Measurements from ENCODE around the gene CDKN1A. TPM values are rescaled to one million over a fixed set of nuclear protein-coding genes. Genes with fewer than 3 reads are reported as not detected.
A peak's percentile ranks its signal among the peaks of the same experiment; 100 is the strongest.

Gene CDKN1A
- total and polyA plus RNA-seq, 10 of the 15 experiments (the other 5 are each of a cell fraction or from before 2014, with no cell fraction given), result 25.2 to 637 (median 216) TPM

GRCh38 chr6:36666826-36667591, 11.5 kb upstream of the CDKN1A start (continued):
- TF ChIP-seq TAF1 (IDR thresholded peaks at IDR 0.05; ENCODE audit: borderline replicate concordance, low read depth, low read length), result 0 out of 2 replicates have a peak, but pooled peaks have one; percentile 5
- TF ChIP-seq MTA2 (IDR thresholded peaks at IDR 0.05; ENCODE audit: low read depth), result peak; percentile 91
- no peak for TF ChIP-seq YBX1 (IDR thresholded peaks at IDR 0.05)
- TF ChIP-seq MAX (IDR thresholded peaks at IDR 0.05; ENCODE audit: low read depth, low read length), result 0 out of 2 replicates have a peak, but pooled peaks have one; percentile 34
- peak; percentile 96 for TF ChIP-seq NBN (IDR thresholded peaks at IDR 0.05)
- TF ChIP-seq MXI1 (IDR thresholded peaks at IDR 0.05; ENCODE audit: low read depth, low read length), result peak; percentile 35; the same call in 1 of the 2 replicates
- TF ChIP-seq SUZ12 (IDR thresholded peaks at IDR 0.05; ENCODE audit: unreplicated experiment), result no peak
- TF ChIP-seq RCOR1 (conservative IDR thresholded peaks at IDR 0.05; ENCODE audit: low read depth, low read length), result peak; percentile 63; the same call in 1 of the 2 replicates
- peak; percentile 96 for TF ChIP-seq SKIL (IDR thresholded peaks at IDR 0.05; ENCODE audit: low read depth, poor library complexity, severe bottlenecking)
- no peak for TF ChIP-seq SUPT20H (IDR thresholded peaks at IDR 0.05; ENCODE audit: borderline replicate concordance, control insufficient read depth, low read depth, low read length)
- no peak for TF ChIP-seq MYC (IDR thresholded peaks at IDR 0.05; ENCODE audit: insufficient read depth, insufficient read length, insufficient replicate concordance, low read length, severe bottlenecking)
- TF ChIP-seq ZSCAN29 (IDR thresholded peaks at IDR 0.05), result no peak
- TF ChIP-seq BACH1 (IDR thresholded peaks at IDR 0.05; ENCODE audit: borderline replicate concordance), result peak; percentile 66; the same call in 1 of the 2 replicates
- TF ChIP-seq POLR2A (IDR thresholded peaks at IDR 0.05; ENCODE audit: low read depth, low read length), result peak; percentile 49
- TF ChIP-seq E2F4 (IDR thresholded peaks at IDR 0.05; ENCODE audit: low read depth, low read length), result no peak
- TF ChIP-seq CHD2 (IDR thresholded peaks at IDR 0.05; ENCODE audit: borderline replicate concordance, low read depth, low read length), result peak; percentile 60; the same call in 1 of the 2 replicates
- peak; percentile 34; the same call in 1 of the 2 replicates for TF ChIP-seq ZNF207 (IDR thresholded peaks at IDR 0.05; ENCODE audit: borderline replicate concordance)
- peak in 1 of 2 experiments; percentile 76; a peak in 2 of 3 replicates for TF ChIP-seq EGR1 (IDR thresholded peaks at IDR 0.05; ENCODE audit: borderline replicate concordance in 1 of 2, low read depth in 2 of 2, low read length in 2 of 2)
- 0 out of 2 replicates have a peak, but pooled peaks have one; percentile 27 for TF ChIP-seq ZNF384 (IDR thresholded peaks at IDR 0.05; ENCODE audit: borderline replicate concordance, low read depth, low read length)
- no peak for TF ChIP-seq MYB (IDR thresholded peaks at IDR 0.05; ENCODE audit: borderline replicate concordance, low read depth, low read length)
- peak; percentile 55; the same call in 1 of the 2 replicates for TF ChIP-seq HDGF (IDR thresholded peaks at IDR 0.05)
- TF ChIP-seq CBX3 (IDR thresholded peaks at IDR 0.05; ENCODE audit: borderline replicate concordance, low read depth), result no peak
- peak; percentile 55; the same call in 1 of the 2 replicates for TF ChIP-seq PML (IDR thresholded peaks at IDR 0.05; ENCODE audit: low read length)
- TF ChIP-seq PKNOX1 (IDR thresholded peaks at IDR 0.05), result no peak
- TF ChIP-seq RFX5 (IDR thresholded peaks at IDR 0.05; ENCODE audit: low read depth, low read length), result no peak
- TF ChIP-seq STAT3 (IDR thresholded peaks at IDR 0.05; ENCODE audit: low read depth, low read length), result peak; percentile 72; the same call in 1 of the 2 replicates
- TF ChIP-seq FOS (IDR thresholded peaks at IDR 0.05; ENCODE audit: borderline replicate concordance, extremely low read depth, insufficient read length), result no peak
